ENCODE data around the gene CABP4.
"Not testable (repeated sequence)": the region's sequence is repeated elsewhere in the genome, so short reads cannot be mapped to it uniquely, and the experiment has no call there.

The CABP4 gene

GRCh38 chr11:67482275-67482826 is 27.2 kb downstream of the CABP4 start:
- H3K4me3 ChIP-seq (ENCODE audit: low read length): peak overlapping the region; percentile 86
- DNase-seq (ENCODE audit: low read depth): no peak
- TF ChIP-seq, protein P1, sequence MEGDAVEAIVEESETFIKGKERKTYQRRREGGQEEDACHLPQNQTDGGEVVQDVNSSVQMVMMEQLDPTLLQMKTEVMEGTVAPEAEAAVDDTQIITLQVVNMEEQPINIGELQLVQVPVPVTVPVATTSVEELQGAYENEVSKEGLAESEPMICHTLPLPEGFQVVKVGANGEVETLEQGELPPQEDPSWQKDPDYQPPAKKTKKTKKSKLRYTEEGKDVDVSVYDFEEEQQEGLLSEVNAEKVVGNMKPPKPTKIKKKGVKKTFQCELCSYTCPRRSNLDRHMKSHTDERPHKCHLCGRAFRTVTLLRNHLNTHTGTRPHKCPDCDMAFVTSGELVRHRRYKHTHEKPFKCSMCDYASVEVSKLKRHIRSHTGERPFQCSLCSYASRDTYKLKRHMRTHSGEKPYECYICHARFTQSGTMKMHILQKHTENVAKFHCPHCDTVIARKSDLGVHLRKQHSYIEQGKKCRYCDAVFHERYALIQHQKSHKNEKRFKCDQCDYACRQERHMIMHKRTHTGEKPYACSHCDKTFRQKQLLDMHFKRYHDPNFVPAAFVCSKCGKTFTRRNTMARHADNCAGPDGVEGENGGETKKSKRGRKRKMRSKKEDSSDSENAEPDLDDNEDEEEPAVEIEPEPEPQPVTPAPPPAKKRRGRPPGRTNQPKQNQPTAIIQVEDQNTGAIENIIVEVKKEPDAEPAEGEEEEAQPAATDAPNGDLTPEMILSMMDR (IDR thresholded peaks at IDR 0.05; ENCODE audit: insufficient read depth, low read depth, low read length, missing control alignments): no peak

GRCh38 chr11:67482827-67483798 is 28.0 kb downstream of the CABP4 start, which contains the start of gene AIP:
AIP (plus strand) TSS chr11:67483026; CDS start chr11:67483159, 133 bp downstream.
- DNase-seq (ENCODE audit: low read depth): peak; percentile 98
- TF ChIP-seq, protein P1 (IDR thresholded peaks at IDR 0.05; ENCODE audit: insufficient read depth, low read depth, low read length, missing control alignments): no peak
- peak within 1 kb of the TSS; percentile 86 for H3K4me3 ChIP-seq (ENCODE audit: low read length)

DNA sequence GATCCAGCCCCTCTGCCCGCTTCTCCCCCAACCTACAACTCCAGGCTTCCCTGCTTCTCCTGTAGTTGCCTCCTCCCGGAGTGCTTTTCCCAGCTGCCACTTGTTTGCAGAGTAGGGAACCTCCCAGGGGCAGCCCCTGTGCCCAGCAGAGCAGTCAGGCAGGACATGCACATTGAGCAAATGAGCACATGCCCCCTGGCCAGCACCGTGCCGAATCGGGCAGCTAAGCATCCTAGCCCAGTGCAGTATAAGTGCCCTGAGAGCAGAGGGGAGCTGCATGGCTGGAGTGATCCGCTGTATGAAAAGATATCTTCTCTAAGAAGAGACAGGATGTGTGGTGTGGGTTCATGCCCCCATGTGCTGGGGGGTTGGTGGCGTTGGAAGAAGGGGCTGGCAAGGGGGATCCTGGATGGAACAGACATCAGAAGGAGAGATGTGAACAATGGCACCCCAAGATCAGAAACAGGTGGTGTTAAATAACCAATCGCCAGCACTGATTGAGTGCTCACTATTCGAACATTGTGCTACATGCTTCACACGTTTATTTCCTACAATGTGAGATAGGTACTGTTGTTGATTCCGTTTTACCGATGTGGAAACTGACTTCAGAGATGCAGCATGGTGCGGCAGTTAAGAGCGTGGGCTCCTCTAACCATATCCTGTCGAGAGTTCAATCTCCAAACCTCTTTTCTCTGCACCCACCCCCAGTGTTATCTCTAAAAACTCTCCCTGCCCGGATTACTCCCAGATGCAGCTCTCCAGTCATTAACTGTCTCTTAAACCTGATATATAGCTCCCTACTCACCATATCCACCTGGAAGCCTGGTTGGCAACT is 28.9 kb downstream of the CABP4 start:
- no peak for DNase-seq (ENCODE audit: low read depth)
- H3K4me3 ChIP-seq (ENCODE audit: low read length): peak overlapping the region; percentile 86
- TF ChIP-seq, protein P1 (IDR thresholded peaks at IDR 0.05; ENCODE audit: insufficient read depth, low read depth, low read length, missing control alignments): no peak

DNA sequence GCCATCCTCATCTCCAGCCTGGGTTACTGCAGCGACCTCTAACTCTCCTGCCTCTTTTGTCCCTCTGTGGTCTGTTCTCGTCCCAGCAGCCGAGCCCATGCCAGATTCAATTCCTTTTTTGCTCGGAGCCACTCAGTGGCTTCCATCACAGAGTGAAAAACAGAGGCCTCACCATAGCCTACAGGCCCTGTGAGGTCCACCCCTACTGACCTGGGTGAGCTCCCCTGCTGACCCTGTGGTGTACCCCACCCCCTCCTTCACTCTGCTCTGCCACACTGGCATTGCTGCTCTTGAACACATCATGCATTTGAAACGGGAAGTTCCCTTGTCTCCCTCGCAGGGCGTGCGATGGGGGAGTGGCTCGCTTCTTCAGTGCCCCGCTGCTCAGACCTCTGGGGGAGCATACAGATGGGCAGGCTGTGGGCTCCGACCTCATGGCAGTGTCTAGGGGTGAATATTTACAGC is 29.7 kb downstream of the CABP4 start:
- DNase-seq (ENCODE audit: low read depth): no peak
- H3K4me3 ChIP-seq (ENCODE audit: low read length): no peak overlapping the region
- TF ChIP-seq, protein P1 (IDR thresholded peaks at IDR 0.05; ENCODE audit: insufficient read depth, low read depth, low read length, missing control alignments): no peak

DNA sequence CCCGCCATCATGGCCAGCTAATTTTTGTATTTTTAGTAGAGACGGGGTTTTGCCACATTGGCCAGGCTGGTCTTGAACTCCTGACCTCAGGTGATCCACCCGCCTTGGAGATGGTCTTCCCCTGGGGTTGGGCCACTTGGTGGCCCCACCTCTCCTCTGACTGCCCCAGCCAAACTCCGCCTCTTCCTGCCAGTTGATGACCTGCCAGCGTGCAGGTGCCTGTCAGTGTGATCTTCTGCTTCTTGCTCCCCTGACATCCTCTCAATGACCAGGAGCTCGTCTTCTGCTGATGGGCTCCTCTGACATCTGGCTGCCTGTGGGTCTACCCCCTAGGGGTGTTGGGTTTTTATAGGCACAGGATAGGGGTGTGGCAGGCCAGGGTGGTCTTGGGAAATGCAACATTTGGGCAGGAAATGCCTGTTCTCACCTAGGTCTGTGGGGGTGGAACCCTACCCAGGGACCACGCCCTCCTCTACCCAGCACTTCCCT is 30.8 kb downstream of the CABP4 start:
- peak; percentile 14 for DNase-seq (ENCODE audit: low read depth)
- not testable (repeated sequence) for H3K4me3 ChIP-seq (ENCODE audit: low read length)

DNA sequence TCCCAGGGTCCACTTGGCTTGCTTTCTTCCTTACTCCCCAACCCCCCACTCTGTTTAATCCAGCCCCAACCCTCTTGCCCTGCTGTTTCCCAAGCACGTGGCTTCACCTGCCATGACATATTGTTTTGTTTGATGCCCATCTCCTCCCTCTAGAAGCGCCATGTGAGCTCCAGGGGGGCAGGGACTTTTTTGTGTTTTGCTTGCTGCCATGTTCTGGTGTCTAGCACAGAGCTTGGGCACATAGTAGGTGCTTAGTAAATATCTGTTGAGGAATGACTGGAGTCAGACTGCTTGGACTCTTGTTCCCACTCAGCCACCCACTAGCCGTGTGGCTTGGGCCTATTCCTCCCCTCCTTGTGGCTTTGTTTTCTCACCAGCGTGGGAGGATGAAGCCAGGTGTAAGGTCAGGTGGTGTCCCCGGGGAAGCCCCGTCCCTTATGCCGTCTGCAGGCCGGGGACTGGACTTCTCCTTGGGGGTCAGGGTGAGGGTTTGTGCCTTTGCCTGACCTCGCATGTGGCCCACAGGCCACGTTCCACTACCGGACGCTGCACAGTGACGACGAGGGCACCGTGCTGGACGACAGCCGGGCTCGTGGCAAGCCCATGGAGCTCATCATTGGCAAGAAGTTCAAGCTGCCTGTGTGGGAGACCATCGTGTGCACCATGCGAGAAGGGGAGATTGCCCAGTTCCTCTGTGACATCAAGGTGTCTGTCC is 31.5 kb downstream of the CABP4 start:
- H3K4me3 ChIP-seq (ENCODE audit: low read length): no peak overlapping the region
- TF ChIP-seq, protein P1 (IDR thresholded peaks at IDR 0.05; ENCODE audit: insufficient read depth, low read depth, low read length, missing control alignments): no peak
- no peak for DNase-seq (ENCODE audit: low read depth)

Measured in epithelial cell of esophagus (primary cell).